HG03469 (cell line): Measurements from ENCODE around the gene MC1R.
"Not testable (repeated sequence)": the region's sequence is repeated elsewhere in the genome, so short reads cannot be mapped to it uniquely, and the experiment has no call there.

Experiments
- ATAC-seq: cut with Tn5 transposase; IDR thresholded peaks from one replicate; pipeline ENCODE4 v1.9.1; 2021; ENCODE audit warnings: mild to moderate bottlenecking, moderate library complexity, moderate number of reproducible peaks; ENCODE audit not compliant: unreplicated experiment

Gene MC1R

GRCh38 chr16:89958068-89958467 lies 39.4 kb downstream of the MC1R start:
- no peak for ATAC-seq

- no peak for ATAC-seq
These were observed 39.9 kb downstream of the MC1R start for GRCh38 chr16:89958596-89958995.

GRCh38 chr16:89960966-89961365 lies 42.3 kb downstream of the MC1R start:
- no peak for ATAC-seq

- no peak for ATAC-seq
These were observed 43.3 kb downstream of the MC1R start for GRCh38 chr16:89961920-89962319.

- ATAC-seq, result no peak
These were observed 44.3 kb downstream of the MC1R start for GRCh38 chr16:89962754-89963498.

GRCh38 chr16:89964201-89964600 lies 45.5 kb downstream of the MC1R start:
- ATAC-seq, result no peak

- no peak for ATAC-seq
These were observed 47.0 kb downstream of the MC1R start for GRCh38 chr16:89965447-89966225.

GRCh38 chr16:89966756-89967155 lies 48.1 kb downstream of the MC1R start:
- ATAC-seq, result no peak

GRCh38 chr16:89967436-89967835 lies 48.8 kb downstream of the MC1R start:
- not testable (repeated sequence) for ATAC-seq

GRCh38 chr16:89968074-89968473 lies 49.4 kb downstream of the MC1R start:
- ATAC-seq, result not testable (repeated sequence)

- ATAC-seq, result no peak
These were observed 51.2 kb downstream of the MC1R start for GRCh38 chr16:89969741-89970410.
